PC-3 (cell line): ENCODE results near the gene GATM. TPM values are rescaled to one million over a fixed set of nuclear protein-coding genes. Genes with fewer than 3 reads are reported as not detected.
A peak's percentile ranks its signal among the peaks of the same experiment; 100 is the strongest.
"Not testable (repeated sequence)": the region's sequence is repeated elsewhere in the genome, so short reads cannot be mapped to it uniquely, and the experiment has no call there.

ENCODE experiments used
- ATAC-seq: fragments of 200-7000 bp; cut with Tn5 transposase; 2 replicates; pipeline ENCODE4 v1.9.1; 2020; ENCODE audit warnings: mild to moderate bottlenecking, moderate library complexity
- BruUV-seq: library from RNA; stranded (reverse); fragments of 400-500 nt; replicated peaks from 2 replicates; lab custom pipeline; 2021; lab: Mats Ljungman, UMichigan
- CTCF ChIA-PET: fragments of 300-600 bp; sonication (Branson Sonifier 250); formaldehyde crosslinking; loops from one replicate; lab custom pipeline; 2022; ENCODE audit warnings: antibody characterized with exemption; lab: Charles Lee
- POLR2A ChIA-PET: fragments of 300-600 bp; sonication (Branson Sonifier 250); formaldehyde crosslinking; loops from one replicate; lab custom pipeline; 2022; ENCODE audit warnings: antibody characterized with exemption; ENCODE audit not compliant: unreplicated experiment; lab: Charles Lee
- DNase-seq: peaks from one replicate; pipeline ENCODE4 v3.0.0-alpha.2; 2015
- H2AFZ ChIP-seq: fragments of 300-600 bp; sonication (generic); 2 replicates; pipeline ENCODE4 v1.6.0; 2016; ENCODE audit warnings: antibody characterized with exemption, low read length
- H3F3A ChIP-seq: fragments of 300-600 bp; sonication (generic); one replicate; pipeline ENCODE4 v1.6.0; 2017; ENCODE audit warnings: antibody characterized with exemption, low read length, control low read depth, mild to moderate bottlenecking; ENCODE audit not compliant: unreplicated experiment
- H3K27ac ChIP-seq: fragments of 300-600 bp; sonication (generic); 2 replicates; pipeline ENCODE4 v1.5.1; 2016; ENCODE audit warnings: mild to moderate bottlenecking, low read length
- H3K27me3 ChIP-seq: fragments of 300-600 bp; sonication (generic); 2 replicates; pipeline ENCODE4 v1.6.1; 2016; ENCODE audit warnings: low read length, mixed read lengths
- H3K36me3 ChIP-seq: fragments of 300-600 bp; sonication (generic); 2 replicates; pipeline ENCODE4 v1.6.1; 2016; ENCODE audit warnings: low read depth, mixed run types, low read length, mixed read lengths
- H3K4me1 ChIP-seq: fragments of 300-600 bp; sonication (generic); 2 replicates; pipeline ENCODE4 v1.5.1; 2016; ENCODE audit warnings: low read length; ENCODE audit not compliant: insufficient read depth
- H3K4me2 ChIP-seq: fragments of 300-600 bp; sonication (generic); 2 replicates; pipeline ENCODE4 v1.6.0; 2016; ENCODE audit warnings: low read length
- H3K4me3 ChIP-seq: fragments of 300-600 bp; sonication (generic); 2 replicates; pipeline ENCODE4 v1.5.1; 2016; ENCODE audit warnings: mild to moderate bottlenecking, low read length, mixed read lengths
- H3K79me2 ChIP-seq: fragments of 300-600 bp; sonication (generic); 2 replicates; pipeline ENCODE4 v1.6.1; 2017; ENCODE audit warnings: low read length, mixed read lengths
- H3K9ac ChIP-seq: fragments of 300-600 bp; sonication (generic); 2 replicates; pipeline ENCODE4 v1.6.0; 2016; ENCODE audit warnings: mild to moderate bottlenecking, low read length
- H3K9me2 ChIP-seq: fragments of 300-600 bp; sonication (generic); replicated peaks from 2 replicates; pipeline ENCODE4 v1.6.1; 2016; ENCODE audit warnings: mixed run types, low read length, mixed read lengths
- H3K9me3 ChIP-seq: fragments of 300-600 bp; sonication (generic); 2 replicates; pipeline ENCODE4 v1.6.1; 2016; ENCODE audit warnings: low read length, mixed read lengths
- H4K20me1 ChIP-seq: fragments of 300-600 bp; sonication (generic); 2 replicates; pipeline ENCODE4 v1.6.1; 2016; ENCODE audit warnings: low read length, mixed read lengths
- EZH2 ChIP-seq: fragments of 300-600 bp; sonication (generic); IDR thresholded peaks from one replicate; pipeline ENCODE4 v1.6.1; 2017; ENCODE audit warnings: antibody characterized with exemption, mild to moderate bottlenecking, low read length; ENCODE audit not compliant: unreplicated experiment
- EZH2phosphoT487 ChIP-seq: fragments of 300-600 bp; sonication (generic); IDR thresholded peaks from 2 replicates; pipeline ENCODE4 v1.6.1; 2018; ENCODE audit warnings: mild to moderate bottlenecking, antibody characterized with exemption, low read length, borderline replicate concordance
- intact Hi-C: fragments of 100-400 bp; cut with micrococcal nuclease; formaldehyde crosslinking; loops from 2 replicates; pipeline ENCODE4 v1.9.0; 2023
- total RNA-seq: library from RNA; depleted of rRNA; stranded (reverse); fragments of >200 nt; gene quantifications from 2 replicates; pipeline ENCODE4 v1.2.3, GENCODE V29; 2014
- TF ChIP-seq, protein P1 (sequence below): fragments of 300-600 bp; sonication (generic); conservative IDR thresholded peaks from 2 replicates; pipeline ENCODE4 v1.5.1; 2017; ENCODE audit warnings: antibody characterized with exemption, low read depth, mild to moderate bottlenecking, low read length

GATM gene
- total RNA-seq, 1 experiment from 2014 or later, result 0.87 TPM

DNA sequence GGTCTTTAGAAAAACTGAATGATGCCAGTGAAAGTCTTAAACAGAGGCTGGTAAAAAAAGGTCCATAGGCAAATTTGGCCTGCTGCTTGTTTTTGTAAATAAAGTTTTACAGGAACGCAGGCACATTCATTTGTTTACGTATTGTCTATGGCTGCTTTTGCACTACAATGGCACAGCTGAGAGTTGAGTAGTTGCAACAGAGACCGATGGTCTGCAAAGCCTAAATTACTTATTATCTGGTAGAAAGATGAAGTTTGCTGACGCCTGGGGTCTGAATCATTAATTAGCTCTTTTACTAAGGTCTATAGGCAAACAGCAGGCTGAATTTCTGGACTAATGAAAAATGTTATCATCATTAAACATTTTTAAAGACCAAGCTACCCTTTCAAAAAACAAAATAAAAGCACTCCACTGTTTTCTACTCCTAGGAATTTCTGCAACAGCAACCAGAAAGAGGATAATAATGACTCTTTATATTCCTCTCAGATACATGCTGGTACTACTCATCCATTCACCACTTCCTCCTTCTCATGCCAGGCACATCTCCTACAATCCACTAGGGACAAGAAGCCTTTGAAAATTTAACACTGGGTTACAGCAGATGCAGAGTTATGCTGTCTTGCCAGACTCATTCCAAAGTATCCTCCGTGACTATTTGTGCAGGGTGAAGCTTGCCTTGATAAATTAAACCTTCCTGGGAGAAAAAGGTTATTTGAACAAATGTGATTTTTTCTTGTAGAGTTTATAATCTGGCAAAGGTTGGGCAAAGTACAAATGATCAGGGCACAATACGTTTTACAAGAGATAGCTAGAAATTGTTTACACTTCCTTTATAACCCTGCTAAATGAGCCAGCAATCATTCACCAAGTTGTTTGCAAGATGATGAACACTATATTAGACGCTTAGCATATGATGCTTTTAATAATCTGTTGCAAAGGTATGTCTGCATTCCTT, 6.0 kb downstream of the GATM start:
- H2AFZ ChIP-seq, result no peak overlapping the region
- no peaks in the 10 kb centered on the region for H3K4me1 ChIP-seq
- H3F3A ChIP-seq, result no peaks in the 10 kb centered on the region
- no peaks in the 10 kb centered on the region for H3K9me2 ChIP-seq
- H3K4me2 ChIP-seq, result no peak overlapping the region
- no peak overlapping the region for H3K27ac ChIP-seq
- H3K27me3 ChIP-seq, result peaks cover 15% of the 10 kb centered on the region
- TF ChIP-seq EZH2 (no peak), EZH2phosphoT487 (no peak)
- TF ChIP-seq, protein P1, sequence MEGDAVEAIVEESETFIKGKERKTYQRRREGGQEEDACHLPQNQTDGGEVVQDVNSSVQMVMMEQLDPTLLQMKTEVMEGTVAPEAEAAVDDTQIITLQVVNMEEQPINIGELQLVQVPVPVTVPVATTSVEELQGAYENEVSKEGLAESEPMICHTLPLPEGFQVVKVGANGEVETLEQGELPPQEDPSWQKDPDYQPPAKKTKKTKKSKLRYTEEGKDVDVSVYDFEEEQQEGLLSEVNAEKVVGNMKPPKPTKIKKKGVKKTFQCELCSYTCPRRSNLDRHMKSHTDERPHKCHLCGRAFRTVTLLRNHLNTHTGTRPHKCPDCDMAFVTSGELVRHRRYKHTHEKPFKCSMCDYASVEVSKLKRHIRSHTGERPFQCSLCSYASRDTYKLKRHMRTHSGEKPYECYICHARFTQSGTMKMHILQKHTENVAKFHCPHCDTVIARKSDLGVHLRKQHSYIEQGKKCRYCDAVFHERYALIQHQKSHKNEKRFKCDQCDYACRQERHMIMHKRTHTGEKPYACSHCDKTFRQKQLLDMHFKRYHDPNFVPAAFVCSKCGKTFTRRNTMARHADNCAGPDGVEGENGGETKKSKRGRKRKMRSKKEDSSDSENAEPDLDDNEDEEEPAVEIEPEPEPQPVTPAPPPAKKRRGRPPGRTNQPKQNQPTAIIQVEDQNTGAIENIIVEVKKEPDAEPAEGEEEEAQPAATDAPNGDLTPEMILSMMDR, result no peak
- ATAC-seq (peak; percentile 97), DNase-seq (peak; percentile 50)
- no peak overlapping the region for H3K9ac ChIP-seq
- ChIA-PET POLR2A (no interaction called here), CTCF (no interaction called here)
- BruUV-seq, result no TSS peak
- no peaks in the 10 kb centered on the region for H3K9me3 ChIP-seq
- no peaks in the 10 kb centered on the region for H3K79me2 ChIP-seq
- intact Hi-C loops, result no loop called here
- no peaks in the 10 kb centered on the region for H4K20me1 ChIP-seq
- no peak overlapping the region for H3K4me3 ChIP-seq
- H3K36me3 ChIP-seq, result no peaks in the 10 kb centered on the region

DNA sequence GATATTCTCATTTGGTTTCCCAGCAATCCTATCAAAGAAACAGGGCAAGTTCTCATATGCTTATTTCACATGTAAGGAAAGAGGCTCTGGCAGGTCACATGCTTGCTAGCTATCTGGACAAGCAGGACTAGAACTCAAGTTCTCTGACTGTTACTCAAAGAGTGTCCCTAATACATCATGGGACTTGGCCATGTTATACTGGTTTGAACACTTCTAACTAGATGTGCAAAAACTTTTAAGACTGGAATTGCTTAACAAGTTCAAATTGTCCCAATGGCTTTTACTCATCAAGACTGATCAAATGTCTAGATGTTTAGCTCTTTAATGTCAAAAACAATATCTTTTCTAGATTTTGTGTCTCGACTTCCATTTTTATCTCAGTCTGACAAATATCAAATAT, 6.8 kb downstream of the GATM start:
- DNase-seq (no peak), ATAC-seq (no peak)
- POLR2A ChIA-PET, result no interaction called here
- BruUV-seq, result no TSS peak
- no peaks in the 10 kb centered on the region for H4K20me1 ChIP-seq
- H3K79me2 ChIP-seq, result no peaks in the 10 kb centered on the region
- no peak overlapping the region for H3K4me3 ChIP-seq
- no peak overlapping the region for H3K9ac ChIP-seq
- CTCF ChIA-PET, result no interaction called here
- H3K4me2 ChIP-seq, result no peak overlapping the region
- peaks cover 8% of the 10 kb centered on the region; the same call in 1 of the 2 replicates for H3K27me3 ChIP-seq
- no peaks in the 10 kb centered on the region for H3F3A ChIP-seq
- no peaks in the 10 kb centered on the region for H3K4me1 ChIP-seq
- no peaks in the 10 kb centered on the region for H3K9me2 ChIP-seq
- no peak overlapping the region for H2AFZ ChIP-seq
- no peaks in the 10 kb centered on the region for H3K9me3 ChIP-seq
- H3K36me3 ChIP-seq, result no peaks in the 10 kb centered on the region
- intact Hi-C loops, result no loop called here
- H3K27ac ChIP-seq, result no peak overlapping the region
- TF ChIP-seq, protein P1, result no peak
- TF ChIP-seq EZH2, result no peak
- TF ChIP-seq EZH2phosphoT487, result no peak

DNA sequence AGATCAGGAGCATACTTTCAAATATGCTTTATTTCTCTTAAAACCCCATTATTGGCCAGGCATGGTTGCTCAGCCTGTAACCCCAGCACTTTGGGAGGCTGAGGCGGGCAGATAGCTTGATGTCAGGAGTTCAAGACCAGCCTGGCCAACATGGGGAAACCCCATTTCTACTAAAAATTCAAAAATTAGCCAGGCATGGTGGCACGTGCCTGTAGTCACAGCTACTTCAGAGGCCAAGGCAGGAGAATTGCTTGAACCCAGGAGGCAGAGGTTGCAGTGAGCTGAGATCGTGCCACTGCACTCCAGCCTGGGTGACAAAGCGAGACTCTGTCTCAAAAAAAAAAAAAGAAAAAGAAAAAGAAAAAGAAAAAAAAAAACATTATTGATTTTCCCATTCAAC, 8.3 kb downstream of the GATM start:
- H3K79me2 ChIP-seq, H3K9me2 ChIP-seq, H3K4me1 ChIP-seq, H3K27me3 ChIP-seq, H3K9me3 ChIP-seq, H3K4me2 ChIP-seq, intact Hi-C loops, H3K9ac ChIP-seq, H3K4me3 ChIP-seq, DNase-seq, H2AFZ ChIP-seq, BruUV-seq, H3K27ac ChIP-seq, H3K36me3 ChIP-seq, H4K20me1 ChIP-seq, ATAC-seq, H3F3A ChIP-seq: not testable (repeated sequence)
- ChIA-PET CTCF (interaction anchor here (0.7 kb wide), 1 partner anchor 184 kb away, joined by 3 read pairs; no protein-coding TSS in a partner anchor), POLR2A (interaction anchor here (0.7 kb wide), 1 partner anchor 29 kb away, joined by 19 read pairs; no protein-coding TSS in a partner anchor)

DNA sequence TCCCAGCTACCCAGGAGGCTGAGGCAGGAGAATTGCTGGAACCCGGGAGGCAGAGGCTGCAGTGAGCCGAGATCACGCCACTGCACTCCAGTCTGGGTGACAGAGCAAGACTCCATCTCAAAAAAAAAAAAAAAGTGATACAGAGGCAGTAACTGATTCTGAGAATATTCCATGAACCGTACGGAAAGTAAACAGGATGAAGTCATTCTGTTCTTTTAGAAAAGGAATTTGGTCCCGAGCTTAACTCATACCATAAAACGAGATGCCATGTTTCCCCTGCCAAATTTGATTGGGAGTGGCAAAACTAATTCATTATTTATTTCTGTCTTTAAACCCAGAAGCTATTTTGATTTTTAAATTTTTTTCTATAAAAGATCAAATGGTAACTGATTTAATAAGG, 11.1 kb downstream of the GATM start:
- H2AFZ ChIP-seq, H3K9me3 ChIP-seq, H3K4me2 ChIP-seq, POLR2A ChIA-PET, intact Hi-C loops, H3K9me2 ChIP-seq, H3K4me3 ChIP-seq, H4K20me1 ChIP-seq, H3K27ac ChIP-seq, H3K27me3 ChIP-seq, CTCF ChIA-PET, BruUV-seq, H3K9ac ChIP-seq, H3K36me3 ChIP-seq, H3K79me2 ChIP-seq, H3K4me1 ChIP-seq, H3F3A ChIP-seq: not testable (repeated sequence)
- ATAC-seq (peak; percentile 65; the same call in 1 of the 2 replicates), DNase-seq (peak; percentile 30)
